NK-92 (cell line): ENCODE results near the gene OBP2A.

Source experiments
- DNase-seq: peaks from one replicate; lab custom pipeline; 2025; ENCODE audit not compliant: unreplicated experiment; lab: John Stamatoyannopoulos, UW

Gene OBP2A

GRCh38 chr9:135575995-135576631 lies 30.2 kb downstream of the OBP2A start:
- no peak for DNase-seq

- no peak for DNase-seq
Measured at GRCh38 chr9:135577256-135577655, 31.3 kb downstream of the OBP2A start.

GRCh38 chr9:135579356-135579755 lies 33.4 kb downstream of the OBP2A start:
- no peak for DNase-seq

GRCh38 chr9:135579889-135580660 lies 34.1 kb downstream of the OBP2A start:
- DNase-seq, result no peak

- DNase-seq, result no peak
Measured at GRCh38 chr9:135580664-135581380, 34.9 kb downstream of the OBP2A start.

GRCh38 chr9:135581636-135582426 lies 35.9 kb downstream of the OBP2A start:
- no peak for DNase-seq

GRCh38 chr9:135582541-135582940 lies 36.6 kb downstream of the OBP2A start:
- no peak for DNase-seq

GRCh38 chr9:135582966-135583687 lies 37.2 kb downstream of the OBP2A start:
- no peak for DNase-seq

- DNase-seq, result no peak
Measured at GRCh38 chr9:135583688-135584011, 37.7 kb downstream of the OBP2A start.

GRCh38 chr9:135584371-135584770 lies 38.4 kb downstream of the OBP2A start:
- no peak for DNase-seq

GRCh38 chr9:135584934-135585333 lies 39.0 kb downstream of the OBP2A start:
- no peak for DNase-seq

- DNase-seq, result no peak
Measured at GRCh38 chr9:135586601-135587109, 40.7 kb downstream of the OBP2A start.

- no peak for DNase-seq
Measured at GRCh38 chr9:135587658-135588057, 41.7 kb downstream of the OBP2A start.

- DNase-seq, result no peak
Measured at GRCh38 chr9:135588371-135588770, 42.4 kb downstream of the OBP2A start.

GRCh38 chr9:135588886-135589595 lies 43.1 kb downstream of the OBP2A start:
- no peak for DNase-seq

GRCh38 chr9:135589596-135590485 lies 43.9 kb downstream of the OBP2A start:
- no peak for DNase-seq

- no peak for DNase-seq
Measured at GRCh38 chr9:135590486-135591079, 44.7 kb downstream of the OBP2A start.

- DNase-seq, result no peak
Measured at GRCh38 chr9:135591506-135592330, 45.8 kb downstream of the OBP2A start.
